H9 (cell line): ENCODE results near the gene AMN. TPM values are rescaled to one million over a fixed set of nuclear protein-coding genes. Genes with fewer than 3 reads are reported as not detected.

Source experiments
- DNase-seq: peaks from one replicate; pipeline ENCODE4 v3.0.0-alpha.2; 2017
- H2AFZ ChIP-seq: one replicate; pipeline ENCODE4 v1.6.1; 2013; ENCODE audit warnings: mild to moderate bottlenecking, low read length, control low read depth, moderate library complexity
- H2AK5ac ChIP-seq: 2 replicates; pipeline ENCODE4 v1.6.1; 2013; ENCODE audit warnings: low read length, control low read depth, mixed read lengths; ENCODE audit not compliant: insufficient read length
- H2BK120ac ChIP-seq: one replicate; pipeline ENCODE4 v1.6.1; 2013; ENCODE audit warnings: low read depth, mild to moderate bottlenecking, low read length, control low read depth, inconsistent platforms; ENCODE audit not compliant: poor library complexity, severe bottlenecking
- H2BK12ac ChIP-seq: 2 replicates; pipeline ENCODE4 v1.6.1; 2013; ENCODE audit warnings: low read length, control low read depth, mixed read lengths, low read depth; ENCODE audit not compliant: insufficient read length
- H2BK15ac ChIP-seq: 2 replicates; pipeline ENCODE4 v1.6.1; 2013; ENCODE audit warnings: low read depth, low read length, control low read depth
- H2BK20ac ChIP-seq: one replicate; pipeline ENCODE4 v1.6.1; 2013; ENCODE audit warnings: low read depth, mild to moderate bottlenecking, low read length, control low read depth, inconsistent platforms; ENCODE audit not compliant: poor library complexity, severe bottlenecking
- H2BK5ac ChIP-seq: 2 replicates; pipeline ENCODE4 v1.6.1; 2013; ENCODE audit warnings: low read length, control low read depth, mixed read lengths; ENCODE audit not compliant: insufficient read length
- H3K14ac ChIP-seq: 2 replicates; pipeline ENCODE4 v1.6.1; 2013; ENCODE audit warnings: low read length, control low read depth; ENCODE audit not compliant: insufficient read depth
- H3K18ac ChIP-seq: 2 replicates; pipeline ENCODE4 v1.6.1; 2013; ENCODE audit warnings: low read depth, mild to moderate bottlenecking, mixed read lengths, low read length, control low read depth; ENCODE audit not compliant: insufficient read length
- H3K23ac ChIP-seq: 2 replicates; pipeline ENCODE4 v1.6.1; 2013; ENCODE audit warnings: low read length, control low read depth, mixed read lengths, low read depth; ENCODE audit not compliant: insufficient read length
- H3K23me2 ChIP-seq: 2 replicates; pipeline ENCODE4 v1.6.1; 2013; ENCODE audit warnings: low read depth, mild to moderate bottlenecking, mixed read lengths, low read length, control low read depth; ENCODE audit not compliant: insufficient read length, poor library complexity, severe bottlenecking
- H3K27ac ChIP-seq: 2 replicates; pipeline ENCODE4 v1.5.1; 2013; ENCODE audit warnings: low read length, control low read depth, mixed read lengths, low read depth; ENCODE audit not compliant: insufficient read length
- H3K27me3 ChIP-seq: 2 replicates; pipeline ENCODE4 v1.6.1; 2013; ENCODE audit warnings: low read length, control low read depth, inconsistent platforms; ENCODE audit not compliant: insufficient read depth
- H3K4ac ChIP-seq: 2 replicates; pipeline ENCODE4 v1.6.1; 2013; ENCODE audit warnings: low read depth, mild to moderate bottlenecking, control low read depth, inconsistent platforms, low read length, moderate library complexity
- H3K4me1 ChIP-seq: 2 replicates; pipeline ENCODE4 v1.6.1; 2013; ENCODE audit warnings: low read length, control low read depth, inconsistent platforms; ENCODE audit not compliant: insufficient read depth
- H3K4me2 ChIP-seq: 2 replicates; pipeline ENCODE4 v1.6.1; 2013; ENCODE audit warnings: low read length, control low read depth, mixed read lengths; ENCODE audit not compliant: insufficient read length, insufficient read depth
- H3K56ac ChIP-seq: 2 replicates; pipeline ENCODE4 v1.6.1; 2013; ENCODE audit warnings: low read depth, mild to moderate bottlenecking, mixed read lengths, low read length, control low read depth; ENCODE audit not compliant: insufficient read length
- H3K79me1 ChIP-seq: 2 replicates; pipeline ENCODE4 v1.6.1; 2013; ENCODE audit warnings: low read depth, mild to moderate bottlenecking, moderate library complexity, low read length, control low read depth, inconsistent platforms; ENCODE audit not compliant: insufficient read depth, poor library complexity, severe bottlenecking
- H3K79me2 ChIP-seq: 2 replicates; pipeline ENCODE4 v1.6.1; 2013; ENCODE audit warnings: low read length, control low read depth, inconsistent platforms; ENCODE audit not compliant: insufficient read depth
- H3K9ac ChIP-seq: 2 replicates; pipeline ENCODE4 v1.6.1; 2013; ENCODE audit warnings: low read length, control low read depth, mixed read lengths; ENCODE audit not compliant: insufficient read length; ENCODE audit errors: extremely low read depth
- H3K9me3 ChIP-seq: one replicate; pipeline ENCODE4 v1.6.1; 2013; ENCODE audit warnings: low read depth, low read length, inconsistent platforms; ENCODE audit not compliant: control insufficient read depth
- H3T11ph ChIP-seq: one replicate; pipeline ENCODE4 v1.6.1; 2013; ENCODE audit warnings: mild to moderate bottlenecking, low read length, control low read depth, inconsistent platforms
- H4K20me1 ChIP-seq: one replicate; pipeline ENCODE4 v1.6.1; 2013; ENCODE audit not compliant: control insufficient read depth, insufficient read length, insufficient read depth
- H4K5ac ChIP-seq: 2 replicates; pipeline ENCODE4 v1.6.1; 2013; ENCODE audit warnings: low read depth, mild to moderate bottlenecking, mixed read lengths, low read length, control low read depth; ENCODE audit not compliant: insufficient read length
- H4K8ac ChIP-seq: replicated peaks from 2 replicates; pipeline ENCODE4 v1.6.1; 2013; ENCODE audit warnings: low read length, control low read depth, mixed read lengths, low read depth; ENCODE audit not compliant: insufficient read length
- H4K91ac ChIP-seq: 2 replicates; pipeline ENCODE4 v1.6.1; 2013; ENCODE audit warnings: low read depth, mild to moderate bottlenecking, moderate library complexity, mixed read lengths, low read length, control low read depth; ENCODE audit not compliant: insufficient read length
- H3K27ac Mint-ChIP-seq, 3 experiments: 2 replicates in 2 of 3; 3 replicates in 1 of 3; pipeline ENCODE4 v1.8.0; 2020 to 2021; ENCODE audit warnings: mixed read lengths in 3 of 3, mild to moderate bottlenecking in 1 of 3, moderate library complexity in 1 of 3
- H3K27me3 Mint-ChIP-seq: 2 replicates; pipeline ENCODE4 v1.8.0; 2021; ENCODE audit warnings: low read depth, mild to moderate bottlenecking, moderate library complexity, mixed read lengths
- H3K36me3 Mint-ChIP-seq, 3 experiments: 2 replicates in 2 of 3; 3 replicates in 1 of 3; pipeline ENCODE4 v1.8.0; 2020 to 2021; ENCODE audit warnings: low read depth in 3 of 3, mixed read lengths in 3 of 3; ENCODE audit not compliant: insufficient read depth in 1 of 3
- H3K4me1 Mint-ChIP-seq, 2 experiments: 2 replicates each; pipeline ENCODE4 v1.8.0; 2020; ENCODE audit warnings: mixed read lengths in 2 of 2
- H3K4me3 Mint-ChIP-seq, 2 experiments: 2 replicates in 1 of 2; 3 replicates in 1 of 2; pipeline ENCODE4 v1.8.0; 2020 to 2021; ENCODE audit warnings: mild to moderate bottlenecking in 2 of 2, mixed read lengths in 2 of 2, moderate library complexity in 1 of 2
- H3K9me3 Mint-ChIP-seq, 2 experiments: 2 replicates in 1 of 2; 3 replicates in 1 of 2; pipeline ENCODE4 v1.8.0; 2020; ENCODE audit warnings: mild to moderate bottlenecking in 2 of 2, mixed read lengths in 2 of 2, moderate library complexity in 1 of 2
- CTCF ChIP-seq: fragments of 200-600 bp; sonication (generic); conservative IDR thresholded peaks from 3 replicates; pipeline ENCODE4 v1.8.0; 2021; ENCODE audit warnings: antibody characterized with exemption, mild to moderate bottlenecking
- WGBS: extraction: QIAGEN DNeasy Blood & Tissue Kit; methylation state at CpG from one replicate; pipeline ENCODE4 v1.1.7; 2013; ENCODE audit warnings: missing lambda C conversion rate, low lambda C conversion rate, mixed read lengths; ENCODE audit not compliant: insufficient read length; ENCODE audit errors: extremely low coverage; 5-methylcytosine and 5-hydroxymethylcytosine counted together
- total RNA-seq: library from RNA; stranded (reverse); gene quantifications from 2 replicates; pipeline ENCODE4 v1.2.1, GENCODE V29; 2021

The AMN gene
- total RNA-seq, 1 experiment from 2014 or later: 1.9 TPM

- no CpG with 5 or more reads among the region's 12 CpGs for WGBS
- peaks cover 0 to 2% of the 10 kb centered on the region in 2 experiments; a peak in 1 of 4 replicates for H3K4me1 Mint-ChIP-seq
These were observed 4.8 kb upstream of the AMN start for GRCh38 chr14:102917469-102918211.

More at GRCh38 chr14:102917469-102918211, 4.8 kb upstream of the AMN start:
- Histone ChIP-seq H3K4ac (no peak overlapping the region), H2AK5ac (no peak overlapping the region), H3K56ac (no peak overlapping the region), H4K20me1 (peaks cover 3% of the 10 kb centered on the region), H3K18ac (no peak overlapping the region), H2BK20ac (no peak overlapping the region), H3K23ac (no peak overlapping the region), H3K4me2 (no peak overlapping the region), H3K23me2 (no peaks in the 10 kb centered on the region), H2BK12ac (no peak overlapping the region), H2BK5ac (no peak overlapping the region), H3T11ph (no peak overlapping the region), H3K4me1 (no peaks in the 10 kb centered on the region), H2BK15ac (no peak overlapping the region), H3K14ac (no peak overlapping the region), H3K79me2 (no peaks in the 10 kb centered on the region), H4K91ac (no peak overlapping the region), H2AFZ (no peak overlapping the region), H3K27me3 (peaks cover 5% of the 10 kb centered on the region; the same call in 1 of the 2 replicates), H4K8ac (no peak overlapping the region), H3K79me1 (no peaks in the 10 kb centered on the region), H3K9me3 (no peaks in the 10 kb centered on the region), H3K27ac (no peak overlapping the region), H2BK120ac (no peak overlapping the region), H4K5ac (no peak overlapping the region), H3K9ac (no peak overlapping the region)
- Mint-ChIP-seq H3K27ac (no peak overlapping the region; a peak in 1 of 7 replicates), H3K36me3 (no peaks in the 10 kb centered on the region), H3K4me3 (no peak overlapping the region), H3K9me3 (no peaks in the 10 kb centered on the region), H3K27me3 (no peaks in the 10 kb centered on the region)
- peak; percentile 76 for DNase-seq
- TF ChIP-seq CTCF: peak; percentile 86
